ENCODE data around the gene ABCC4.

The ABCC4 gene

GRCh38 chr13:95113601-95114000, 187.7 kb downstream of the ABCC4 start:
- Histone ChIP-seq H3K36me3 (ENCODE audit: control insufficient read depth in 2 of 2, insufficient read depth in 1 of 2, low read length in 2 of 2) (no peaks in the 10 kb centered on the region), H3K4me3 (ENCODE audit: low read depth, low read length) (no peak overlapping the region), H3K4me1 (ENCODE audit: control insufficient read depth, insufficient read depth, low read length) (no peaks in the 10 kb centered on the region), H3K27ac (ENCODE audit: extremely low read depth, low read depth, low read length) (no peak overlapping the region), H3K9me3 (ENCODE audit: control insufficient read depth, insufficient read depth, low read depth, low read length) (no peaks in the 10 kb centered on the region)
- TF ChIP-seq ZNF596 (tag by site-specific recombination; IDR thresholded peaks at IDR 0.05) (no peak), ZNF157 (tag by site-specific recombination; IDR thresholded peaks at IDR 0.05) (no peak), ZNF292 (tag by site-specific recombination; IDR thresholded peaks at IDR 0.05; ENCODE audit: borderline replicate concordance, low read depth) (no peak), GLI2 (tag by site-specific recombination; IDR thresholded peaks at IDR 0.05; ENCODE audit: borderline replicate concordance, low read depth) (no peak), ZFP41 (tag by site-specific recombination; IDR thresholded peaks at IDR 0.05; ENCODE audit: borderline replicate concordance) (no peak), ZNF510 (tag by site-specific recombination; IDR thresholded peaks at IDR 0.05; ENCODE audit: insufficient replicate concordance) (no peak), ZBTB10 (tag by site-specific recombination; IDR thresholded peaks at IDR 0.05) (no peak)
- POLR2A ChIA-PET = no interaction called here
- CTCF ChIA-PET = no interaction called here

- ChIA-PET CTCF (interaction anchor here (0.7 kb wide), 1 partner anchor 495 kb away, joined by 3 read pairs; no protein-coding TSS in a partner anchor), POLR2A (no interaction called here)
- Histone ChIP-seq H3K36me3 (ENCODE audit: control insufficient read depth in 2 of 2, insufficient read depth in 1 of 2, low read length in 2 of 2) (no peaks in the 10 kb centered on the region), H3K4me1 (ENCODE audit: control insufficient read depth, insufficient read depth, low read length) (no peaks in the 10 kb centered on the region), H3K4me3 (ENCODE audit: low read depth, low read length) (no peak overlapping the region), H3K27ac (ENCODE audit: extremely low read depth, low read depth, low read length) (no peak overlapping the region), H3K9me3 (ENCODE audit: control insufficient read depth, insufficient read depth, low read depth, low read length) (no peaks in the 10 kb centered on the region)
- TF ChIP-seq ZNF292 (tag by site-specific recombination; IDR thresholded peaks at IDR 0.05; ENCODE audit: borderline replicate concordance, low read depth) (no peak), ZNF580 (tag by site-specific recombination; IDR thresholded peaks at IDR 0.05) (no peak), ZNF645 (tag by site-specific recombination; IDR thresholded peaks at IDR 0.05) (no peak), ZBTB26 (tag by site-specific recombination; optimal IDR thresholded peaks at IDR 0.05) (no peak), ZNF184 (tag by site-specific recombination; IDR thresholded peaks at IDR 0.05) (no peak), BCL11A (tag by site-specific recombination; IDR thresholded peaks at IDR 0.05; ENCODE audit: low read depth) (no peak), ZBTB48 (tag by site-specific recombination; IDR thresholded peaks at IDR 0.05) (no peak), ZNF596 (tag by site-specific recombination; IDR thresholded peaks at IDR 0.05) (no peak), ZNF664 (tag by site-specific recombination; IDR thresholded peaks at IDR 0.05) (no peak), ZNF843 (tag by site-specific recombination; IDR thresholded peaks at IDR 0.05) (no peak)
Observed at GRCh38 chr13:95112883-95113282, 188.4 kb downstream of the ABCC4 start.

GRCh38 chr13:95111608-95112007, 189.6 kb downstream of the ABCC4 start:
- Histone ChIP-seq H3K4me1 (ENCODE audit: control insufficient read depth, insufficient read depth, low read length) (no peaks in the 10 kb centered on the region), H3K27ac (ENCODE audit: extremely low read depth, low read depth, low read length) (no peak overlapping the region), H3K4me3 (ENCODE audit: low read depth, low read length) (no peak overlapping the region), H3K9me3 (ENCODE audit: control insufficient read depth, insufficient read depth, low read depth, low read length) (no peaks in the 10 kb centered on the region), H3K36me3 (ENCODE audit: control insufficient read depth in 2 of 2, insufficient read depth in 1 of 2, low read length in 2 of 2) (no peaks in the 10 kb centered on the region)
- ChIA-PET CTCF (no interaction called here), POLR2A (no interaction called here)
- no peak for TF ChIP-seq SP3 (tag by site-specific recombination; IDR thresholded peaks at IDR 0.05)
